Measurements from ENCODE around the gene LRGUK.

LRGUK gene

DNA sequence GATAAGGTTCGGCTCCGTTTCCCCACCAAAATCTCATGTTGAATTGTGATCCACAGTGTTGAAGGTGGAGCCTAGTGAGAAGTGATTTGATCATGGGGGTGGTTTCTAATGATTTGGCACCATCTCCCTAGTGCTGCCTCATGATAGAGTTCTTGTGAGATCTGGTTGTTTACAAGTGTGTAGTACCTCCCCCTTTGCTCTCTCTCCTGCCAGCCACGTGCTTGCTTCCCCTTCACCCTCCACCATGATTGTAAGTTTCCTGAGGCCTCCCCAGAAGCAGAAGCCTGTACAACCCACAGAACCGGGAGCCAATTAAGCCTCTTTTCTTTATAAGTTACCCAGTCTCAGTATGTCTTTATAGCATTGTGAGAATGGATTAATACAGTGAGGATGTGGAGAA lies 12.1 kb upstream of the LRGUK start:
- WGBS, 2 donors (ENCODE audit: extremely low coverage in 2 of 2, insufficient read length in 2 of 2, insufficient replicate concordance in 1 of 2): no CpG with 5 or more reads among the region's 4 CpGs
- no peaks in the 10 kb centered on the region for H3K4me1 ChIP-seq (ENCODE audit: control insufficient read depth in 2 of 2, insufficient read depth in 1 of 2, low read depth in 1 of 2, low read length in 2 of 2)

DNA sequence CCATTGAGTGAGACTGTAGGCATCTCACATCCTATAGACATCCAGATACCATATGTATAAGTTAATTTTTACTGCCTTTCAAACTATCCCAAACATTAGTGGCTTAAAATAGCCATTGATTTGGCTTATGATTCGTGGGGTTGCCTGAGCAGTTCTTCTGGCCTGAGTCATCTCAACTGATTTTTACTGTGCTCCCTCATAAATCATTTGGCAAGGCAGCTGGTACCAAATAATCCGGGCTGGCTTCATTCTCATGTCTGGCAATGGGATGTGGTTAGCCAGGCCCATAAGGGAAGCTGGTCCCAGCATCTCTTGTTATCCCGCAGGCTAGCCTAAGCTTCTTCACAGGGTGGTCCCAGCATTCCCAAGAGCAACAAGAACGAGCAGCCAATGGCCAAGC lies 6.7 kb upstream of the LRGUK start:
- H3K27me3 ChIP-seq (ENCODE audit: control insufficient read depth in 3 of 3, insufficient read depth in 3 of 3, low read depth in 1 of 3, low read length in 3 of 3): peaks cover 0 to 20% (median 0%) of the 10 kb centered on the region in 3 experiments
- H3K36me3 ChIP-seq (replicated peaks in 1 of 2; ENCODE audit: control insufficient read depth in 2 of 2, insufficient read depth in 2 of 2, low read length in 2 of 2): no peaks in the 10 kb centered on the region
- no peak overlapping the region for H3K14ac ChIP-seq (ENCODE audit: low read length)
- no peak overlapping the region for H2AK5ac ChIP-seq (ENCODE audit: low read depth, low read length)
- no peaks in the 10 kb centered on the region for H3K79me1 ChIP-seq (ENCODE audit: low read depth, low read length)
- no peak overlapping the region for H4K91ac ChIP-seq (ENCODE audit: low read depth, low read length, poor library complexity)
- H3K23ac ChIP-seq (ENCODE audit: low read depth, low read length, poor library complexity): no peak overlapping the region
- H3K27ac ChIP-seq (replicated peaks; ENCODE audit: low read length): no peak overlapping the region
- H2BK120ac ChIP-seq (ENCODE audit: low read depth, low read length): no peak overlapping the region
- H3K18ac ChIP-seq (ENCODE audit: low read length): no peak overlapping the region
- H3K4ac ChIP-seq (ENCODE audit: low read length): no peak overlapping the region
- no peaks in the 10 kb centered on the region for H3K9me3 ChIP-seq (replicated peaks in 1 of 2; ENCODE audit: control insufficient read depth in 2 of 2, insufficient read depth in 1 of 2, low read depth in 1 of 2, low read length in 2 of 2)
- H3K4me2 ChIP-seq (ENCODE audit: insufficient read depth, low read length, poor library complexity, severe bottlenecking): no peak overlapping the region
- H3K4me1 ChIP-seq (ENCODE audit: control insufficient read depth in 2 of 2, insufficient read depth in 1 of 2, low read depth in 1 of 2, low read length in 2 of 2): no peaks in the 10 kb centered on the region
- WGBS, 2 donors (ENCODE audit: extremely low coverage in 2 of 2, insufficient read length in 2 of 2, insufficient replicate concordance in 1 of 2): no CpG with 5 or more reads among the region's 4 CpGs
- no peak overlapping the region for H3K9ac ChIP-seq (ENCODE audit: low read depth, low read length, poor library complexity)
- H3K4me3 ChIP-seq (ENCODE audit: low read length in 2 of 2): no peak overlapping the region
- no peak overlapping the region for H4K8ac ChIP-seq (ENCODE audit: low read depth, low read length)
- H2BK12ac ChIP-seq (ENCODE audit: low read length): no peak overlapping the region
- no peak overlapping the region for H2BK5ac ChIP-seq (ENCODE audit: low read length)
- DNase-seq (ENCODE audit: low spot score): no peak
- no peak overlapping the region for H2AFZ ChIP-seq (ENCODE audit: low read length)
- H2BK15ac ChIP-seq (ENCODE audit: low read length): no peak overlapping the region

More for the DNA sequence above, 12.1 kb upstream of the LRGUK start:
- Histone ChIP-seq H2AFZ (ENCODE audit: low read length) (no peak overlapping the region), H3K4me2 (ENCODE audit: insufficient read depth, low read length, poor library complexity, severe bottlenecking) (no peak overlapping the region), H3K36me3 (replicated peaks in 1 of 2; ENCODE audit: control insufficient read depth in 2 of 2, insufficient read depth in 2 of 2, low read length in 2 of 2) (no peaks in the 10 kb centered on the region), H3K27me3 (ENCODE audit: control insufficient read depth in 3 of 3, insufficient read depth in 3 of 3, low read depth in 1 of 3, low read length in 3 of 3) (no peaks in the 10 kb centered on the region), H3K9ac (ENCODE audit: low read depth, low read length, poor library complexity) (no peak overlapping the region), H4K8ac (ENCODE audit: low read depth, low read length) (no peak overlapping the region), H2AK5ac (ENCODE audit: low read depth, low read length) (no peak overlapping the region), H4K91ac (ENCODE audit: low read depth, low read length, poor library complexity) (no peak overlapping the region), H3K4ac (ENCODE audit: low read length) (no peak overlapping the region), H2BK5ac (ENCODE audit: low read length) (no peak overlapping the region), H2BK15ac (ENCODE audit: low read length) (no peak overlapping the region), H3K4me3 (ENCODE audit: low read length in 2 of 2) (no peak overlapping the region), H3K14ac (ENCODE audit: low read length) (no peak overlapping the region), H3K18ac (ENCODE audit: low read length) (no peak overlapping the region), H2BK12ac (ENCODE audit: low read length) (no peak overlapping the region), H3K23ac (ENCODE audit: low read depth, low read length, poor library complexity) (no peak overlapping the region), H2BK120ac (ENCODE audit: low read depth, low read length) (no peak overlapping the region), H3K79me1 (ENCODE audit: low read depth, low read length) (no peaks in the 10 kb centered on the region), H3K9me3 (replicated peaks in 1 of 2; ENCODE audit: control insufficient read depth in 2 of 2, insufficient read depth in 1 of 2, low read depth in 1 of 2, low read length in 2 of 2) (no peaks in the 10 kb centered on the region), H3K27ac (replicated peaks; ENCODE audit: low read length) (no peak overlapping the region)
- DNase-seq (ENCODE audit: low spot score): no peak

DNA sequence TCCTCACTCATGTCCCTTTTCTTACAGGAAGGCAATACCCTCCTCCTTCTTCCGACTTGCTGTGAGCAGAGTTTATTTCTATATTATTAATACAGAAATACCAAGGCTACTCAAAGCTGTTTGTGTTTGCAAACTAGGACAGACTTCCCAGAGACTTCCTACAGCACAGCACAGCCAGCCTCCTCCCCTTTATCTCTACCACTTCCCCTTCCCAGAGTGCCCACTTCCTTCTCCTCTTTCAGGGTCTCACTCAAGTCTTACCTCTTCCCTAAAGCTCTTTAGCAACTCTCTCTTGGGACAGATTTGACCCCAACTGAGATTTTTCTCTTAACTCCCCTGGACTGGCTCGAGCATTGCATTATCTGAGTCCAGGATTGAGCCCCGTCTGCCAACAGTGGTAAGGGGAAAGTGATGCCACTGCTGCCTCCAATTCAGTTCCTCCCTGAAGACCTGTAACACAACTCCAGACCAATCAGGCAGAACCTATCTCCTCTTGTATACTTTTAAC lies 5.5 kb upstream of the LRGUK start:
- no peak overlapping the region for H3K18ac ChIP-seq (ENCODE audit: low read length)
- H3K4me2 ChIP-seq (ENCODE audit: insufficient read depth, low read length, poor library complexity, severe bottlenecking): no peak overlapping the region
- no CpG with 5 or more reads among the region's 3 CpGs for WGBS, 2 donors (ENCODE audit: extremely low coverage in 2 of 2, insufficient read length in 2 of 2, insufficient replicate concordance in 1 of 2)
- no peak overlapping the region for H3K4ac ChIP-seq (ENCODE audit: low read length)
- H3K23ac ChIP-seq (ENCODE audit: low read depth, low read length, poor library complexity): no peak overlapping the region
- H3K27ac ChIP-seq (replicated peaks; ENCODE audit: low read length): no peak overlapping the region
- H3K27me3 ChIP-seq (ENCODE audit: control insufficient read depth in 3 of 3, insufficient read depth in 3 of 3, low read depth in 1 of 3, low read length in 3 of 3): peaks cover 0 to 20% (median under 1%) of the 10 kb centered on the region in 3 experiments
- H3K4me1 ChIP-seq (ENCODE audit: control insufficient read depth in 2 of 2, insufficient read depth in 1 of 2, low read depth in 1 of 2, low read length in 2 of 2): peaks cover 0 to 6% of the 10 kb centered on the region in 2 donors
- no peak overlapping the region for H4K8ac ChIP-seq (ENCODE audit: low read depth, low read length)
- no peaks in the 10 kb centered on the region for H3K9me3 ChIP-seq (replicated peaks in 1 of 2; ENCODE audit: control insufficient read depth in 2 of 2, insufficient read depth in 1 of 2, low read depth in 1 of 2, low read length in 2 of 2)
- no peak overlapping the region for H2AK5ac ChIP-seq (ENCODE audit: low read depth, low read length)
- DNase-seq (ENCODE audit: low spot score): no peak
- no peaks in the 10 kb centered on the region for H3K36me3 ChIP-seq (replicated peaks in 1 of 2; ENCODE audit: control insufficient read depth in 2 of 2, insufficient read depth in 2 of 2, low read length in 2 of 2)
- no peak overlapping the region for H2AFZ ChIP-seq (ENCODE audit: low read length)
- no peak overlapping the region for H2BK12ac ChIP-seq (ENCODE audit: low read length)
- no peak overlapping the region for H3K14ac ChIP-seq (ENCODE audit: low read length)
- H2BK5ac ChIP-seq (ENCODE audit: low read length): no peak overlapping the region
- H3K79me1 ChIP-seq (ENCODE audit: low read depth, low read length): no peaks in the 10 kb centered on the region
- H3K9ac ChIP-seq (ENCODE audit: low read depth, low read length, poor library complexity): no peak overlapping the region
- H2BK120ac ChIP-seq (ENCODE audit: low read depth, low read length): no peak overlapping the region
- no peak overlapping the region for H2BK15ac ChIP-seq (ENCODE audit: low read length)
- no peak overlapping the region for H4K91ac ChIP-seq (ENCODE audit: low read depth, low read length, poor library complexity)
- no peak overlapping the region for H3K4me3 ChIP-seq (ENCODE audit: low read length in 2 of 2)

DNA sequence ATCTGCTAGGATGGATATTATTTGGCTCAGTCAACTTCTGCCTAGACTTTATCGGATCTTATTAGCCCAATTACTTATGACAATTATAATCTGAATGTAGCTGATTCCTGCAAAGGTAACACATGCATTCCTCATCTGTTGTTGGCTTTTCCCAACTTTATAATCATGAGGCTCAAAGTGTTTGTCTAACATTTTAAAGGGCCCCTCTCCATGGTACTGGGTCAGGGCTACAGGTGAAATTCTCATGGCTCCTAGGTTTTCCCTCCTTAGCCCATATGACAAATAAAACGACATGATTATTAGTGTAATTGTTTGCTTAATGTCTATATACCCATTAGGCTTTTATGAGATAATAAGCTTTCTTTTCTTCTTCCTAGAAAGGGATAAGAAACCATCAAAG lies 4.2 kb upstream of the LRGUK start:
- no peak overlapping the region for H2BK15ac ChIP-seq (ENCODE audit: low read length)
- H3K36me3 ChIP-seq (replicated peaks in 1 of 2; ENCODE audit: control insufficient read depth in 2 of 2, insufficient read depth in 2 of 2, low read length in 2 of 2): no peaks in the 10 kb centered on the region
- H3K23ac ChIP-seq (ENCODE audit: low read depth, low read length, poor library complexity): no peak overlapping the region
- peaks cover 1 to 11% of the 10 kb centered on the region in 2 donors for H3K4me1 ChIP-seq (ENCODE audit: control insufficient read depth in 2 of 2, insufficient read depth in 1 of 2, low read depth in 1 of 2, low read length in 2 of 2)
- H3K4me2 ChIP-seq (ENCODE audit: insufficient read depth, low read length, poor library complexity, severe bottlenecking): no peak overlapping the region
- no peaks in the 10 kb centered on the region for H3K79me1 ChIP-seq (ENCODE audit: low read depth, low read length)
- H3K27me3 ChIP-seq (ENCODE audit: control insufficient read depth in 3 of 3, insufficient read depth in 3 of 3, low read depth in 1 of 3, low read length in 3 of 3): peaks cover 0 to 20% (median 2%) of the 10 kb centered on the region in 3 experiments
- H2BK12ac ChIP-seq (ENCODE audit: low read length): no peak overlapping the region
- H2AFZ ChIP-seq (ENCODE audit: low read length): no peak overlapping the region
- no peak overlapping the region for H3K27ac ChIP-seq (replicated peaks; ENCODE audit: low read length)
- no peak overlapping the region for H3K18ac ChIP-seq (ENCODE audit: low read length)
- H2AK5ac ChIP-seq (ENCODE audit: low read depth, low read length): no peak overlapping the region
- no peak overlapping the region for H3K9ac ChIP-seq (ENCODE audit: low read depth, low read length, poor library complexity)
- H4K8ac ChIP-seq (ENCODE audit: low read depth, low read length): no peak overlapping the region
- no peak overlapping the region for H3K4ac ChIP-seq (ENCODE audit: low read length)
- no CpG with 5 or more reads among the region's 2 CpGs for WGBS, 2 donors (ENCODE audit: extremely low coverage in 2 of 2, insufficient read length in 2 of 2, insufficient replicate concordance in 1 of 2)
- DNase-seq (ENCODE audit: low spot score): no peak
- no peak overlapping the region for H4K91ac ChIP-seq (ENCODE audit: low read depth, low read length, poor library complexity)
- no peaks in the 10 kb centered on the region for H3K9me3 ChIP-seq (replicated peaks in 1 of 2; ENCODE audit: control insufficient read depth in 2 of 2, insufficient read depth in 1 of 2, low read depth in 1 of 2, low read length in 2 of 2)
- H3K14ac ChIP-seq (ENCODE audit: low read length): no peak overlapping the region
- H2BK5ac ChIP-seq (ENCODE audit: low read length): no peak overlapping the region
- no peak overlapping the region for H2BK120ac ChIP-seq (ENCODE audit: low read depth, low read length)
- H3K4me3 ChIP-seq (ENCODE audit: low read length in 2 of 2): no peak overlapping the region

Data from neuronal stem cell (in vitro differentiated cells).